ENCODE measurements around the gene TMEM234. TPM values are rescaled to one million over a fixed set of nuclear protein-coding genes. Genes with fewer than 3 reads are reported as not detected.

Gene TMEM234
- total and polyA plus RNA-seq, 2 of the 4 experiments (the other 2 are of a cell fraction), result 10.8 to 22.7 TPM

DNA sequence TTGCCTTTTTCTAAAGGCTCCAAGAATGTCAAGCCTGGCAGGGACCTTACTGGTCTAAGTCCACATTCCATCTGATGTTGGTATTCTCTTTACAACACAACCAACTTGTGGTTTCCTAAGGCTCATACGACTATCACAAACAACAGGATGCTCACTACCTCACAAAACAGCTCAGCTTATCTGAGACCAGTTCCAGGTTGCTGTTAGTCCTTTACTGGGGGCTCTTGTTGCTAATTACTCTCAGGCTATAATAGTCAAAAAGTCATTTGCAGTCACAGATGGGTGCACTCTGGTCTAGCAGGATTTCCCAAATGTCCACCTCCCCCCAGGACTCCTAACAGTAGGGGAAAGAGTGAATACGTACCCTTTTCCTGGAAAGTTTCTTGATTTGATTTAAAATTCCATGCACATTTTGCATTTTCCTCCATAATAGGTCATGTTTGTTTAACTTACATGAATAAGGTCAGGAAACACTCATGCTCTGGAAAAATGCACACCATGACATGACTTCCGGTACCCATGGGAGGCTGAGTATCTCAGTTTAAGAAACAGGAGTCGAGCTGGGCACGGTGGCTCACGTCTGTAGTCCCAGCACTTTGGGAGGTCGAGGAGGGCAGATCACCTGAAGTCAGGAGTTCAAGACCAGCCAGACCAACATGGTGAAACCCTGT lies 44.9 kb upstream of the TMEM234 start (continued):
- TF ChIP-seq, protein P1, sequence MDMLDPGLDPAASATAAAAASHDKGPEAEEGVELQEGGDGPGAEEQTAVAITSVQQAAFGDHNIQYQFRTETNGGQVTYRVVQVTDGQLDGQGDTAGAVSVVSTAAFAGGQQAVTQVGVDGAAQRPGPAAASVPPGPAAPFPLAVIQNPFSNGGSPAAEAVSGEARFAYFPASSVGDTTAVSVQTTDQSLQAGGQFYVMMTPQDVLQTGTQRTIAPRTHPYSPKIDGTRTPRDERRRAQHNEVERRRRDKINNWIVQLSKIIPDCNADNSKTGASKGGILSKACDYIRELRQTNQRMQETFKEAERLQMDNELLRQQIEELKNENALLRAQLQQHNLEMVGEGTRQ (IDR thresholded peaks at IDR 0.05; ENCODE audit: low read depth, low read length), result no peak

DNA sequence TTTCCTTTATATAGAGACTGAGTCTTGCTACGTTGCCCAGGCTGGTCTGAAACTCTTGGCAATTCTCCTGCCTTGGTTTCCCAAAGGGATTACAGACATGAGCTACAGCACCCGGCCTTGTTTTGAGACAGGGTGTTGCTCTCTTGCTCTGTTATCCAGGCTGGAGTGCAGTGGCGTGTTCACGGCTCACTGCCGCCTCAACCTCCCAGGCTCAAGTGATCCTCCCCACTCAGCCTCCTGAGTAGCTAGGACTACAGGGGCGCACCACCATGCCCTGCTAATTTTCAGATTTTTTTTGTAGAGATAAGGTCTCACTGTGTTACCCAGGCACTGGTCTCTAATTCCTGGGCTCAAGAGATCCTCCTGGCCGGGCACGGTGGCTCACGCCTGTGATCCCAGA lies 43.7 kb upstream of the TMEM234 start:
- H4K5ac ChIP-seq (ENCODE audit: low read depth, low read length), result no peak overlapping the region
- H4K91ac ChIP-seq (ENCODE audit: insufficient read depth, low read depth, low read length), result peak overlapping the region; percentile 68
- H3K4me3 ChIP-seq (ENCODE audit: insufficient read depth, low read depth, low read length), result no peak overlapping the region
- H3K9me3 ChIP-seq (ENCODE audit: control insufficient read depth, insufficient read depth, low read length), result no peaks in the 10 kb centered on the region
- dilution Hi-C loops (cut with HindIII; ENCODE audit: low sequenced_read_pairs, unreplicated experiment), result no loop called here
- no peak overlapping the region for H3K4me2 ChIP-seq (ENCODE audit: low read depth, low read length)
- BruUV-seq (replicated peaks), result no TSS peak
- TF ChIP-seq, protein P2, sequence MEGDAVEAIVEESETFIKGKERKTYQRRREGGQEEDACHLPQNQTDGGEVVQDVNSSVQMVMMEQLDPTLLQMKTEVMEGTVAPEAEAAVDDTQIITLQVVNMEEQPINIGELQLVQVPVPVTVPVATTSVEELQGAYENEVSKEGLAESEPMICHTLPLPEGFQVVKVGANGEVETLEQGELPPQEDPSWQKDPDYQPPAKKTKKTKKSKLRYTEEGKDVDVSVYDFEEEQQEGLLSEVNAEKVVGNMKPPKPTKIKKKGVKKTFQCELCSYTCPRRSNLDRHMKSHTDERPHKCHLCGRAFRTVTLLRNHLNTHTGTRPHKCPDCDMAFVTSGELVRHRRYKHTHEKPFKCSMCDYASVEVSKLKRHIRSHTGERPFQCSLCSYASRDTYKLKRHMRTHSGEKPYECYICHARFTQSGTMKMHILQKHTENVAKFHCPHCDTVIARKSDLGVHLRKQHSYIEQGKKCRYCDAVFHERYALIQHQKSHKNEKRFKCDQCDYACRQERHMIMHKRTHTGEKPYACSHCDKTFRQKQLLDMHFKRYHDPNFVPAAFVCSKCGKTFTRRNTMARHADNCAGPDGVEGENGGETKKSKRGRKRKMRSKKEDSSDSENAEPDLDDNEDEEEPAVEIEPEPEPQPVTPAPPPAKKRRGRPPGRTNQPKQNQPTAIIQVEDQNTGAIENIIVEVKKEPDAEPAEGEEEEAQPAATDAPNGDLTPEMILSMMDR (conservative IDR thresholded peaks at IDR 0.05; ENCODE audit: low read depth, low read length), result no peak
- TF ChIP-seq CHD1 (IDR thresholded peaks at IDR 0.05; ENCODE audit: low read depth, low read length), result no peak
- TF ChIP-seq, protein P3, sequence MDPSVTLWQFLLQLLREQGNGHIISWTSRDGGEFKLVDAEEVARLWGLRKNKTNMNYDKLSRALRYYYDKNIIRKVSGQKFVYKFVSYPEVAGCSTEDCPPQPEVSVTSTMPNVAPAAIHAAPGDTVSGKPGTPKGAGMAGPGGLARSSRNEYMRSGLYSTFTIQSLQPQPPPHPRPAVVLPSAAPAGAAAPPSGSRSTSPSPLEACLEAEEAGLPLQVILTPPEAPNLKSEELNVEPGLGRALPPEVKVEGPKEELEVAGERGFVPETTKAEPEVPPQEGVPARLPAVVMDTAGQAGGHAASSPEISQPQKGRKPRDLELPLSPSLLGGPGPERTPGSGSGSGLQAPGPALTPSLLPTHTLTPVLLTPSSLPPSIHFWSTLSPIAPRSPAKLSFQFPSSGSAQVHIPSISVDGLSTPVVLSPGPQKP (IDR thresholded peaks at IDR 0.05; ENCODE audit: borderline replicate concordance, low read depth, low read length), result no peak
- TF ChIP-seq MXI1 (IDR thresholded peaks at IDR 0.05; ENCODE audit: borderline replicate concordance, low read depth, low read length), result no peak
- TF ChIP-seq CEBPB (IDR thresholded peaks at IDR 0.05; ENCODE audit: low read depth, low read length), result no peak
- peak overlapping the region; percentile 37; the same call in 1 of the 2 replicates for H2BK20ac ChIP-seq (ENCODE audit: low read depth, low read length)
- H4K20me1 ChIP-seq (ENCODE audit: insufficient read depth, low read length), result no peaks in the 10 kb centered on the region
- H3K9ac ChIP-seq (ENCODE audit: low read depth, low read length), result no peak overlapping the region
- H2BK15ac ChIP-seq (ENCODE audit: low read depth, low read length), result peak overlapping the region; percentile 86; the same call in 2 of the 3 replicates
- no peaks in the 10 kb centered on the region for H3K36me3 ChIP-seq (ENCODE audit: control insufficient read depth, insufficient read depth, low read length)
- H3K56ac ChIP-seq (ENCODE audit: extremely low read depth, insufficient read depth, low read length), result no peak overlapping the region
- peak overlapping the region; percentile 61 for H2AK5ac ChIP-seq (ENCODE audit: low read depth, low read length)
- no peaks in the 10 kb centered on the region for H3K79me1 ChIP-seq (ENCODE audit: low read depth in 1 of 2, low read length in 2 of 2)
- peak overlapping the region; percentile 75 for H3K4ac ChIP-seq (ENCODE audit: low read depth, low read length)
- ATAC-seq (ENCODE audit: low read depth) (no peak), DNase-seq (no peak)
- no peak overlapping the region for H2AFZ ChIP-seq (replicated peaks; ENCODE audit: low read length, poor library complexity)
- WGBS, 2 experiments (ENCODE audit: extremely low coverage in 2 of 2, insufficient read length in 1 of 2), result 94% methylated on average over 5 of the region's 9 CpGs; no CpG with 5 or more reads in 1 of the 2 experiments
- ChIA-PET POLR2A (ENCODE audit: unreplicated experiment) (no interaction called here), CTCF (interaction anchor here (0.7 kb wide), 1 partner anchor 70 kb away, joined by 3 read pairs; the partner anchor contains the start of gene MARCKSL1)
- in situ Hi-C loops (cut with MboI; ENCODE audit: low sequenced_read_pairs), result no loop called here
- intact Hi-C loops (cut with micrococcal nuclease), result no loop called here
- H2BK5ac ChIP-seq (ENCODE audit: low read depth, low read length, poor library complexity, severe bottlenecking), result no peak overlapping the region
- H3K27ac ChIP-seq (ENCODE audit: insufficient read depth, low read length), result no peak overlapping the region
- H3K9me1 ChIP-seq (ENCODE audit: insufficient read depth, low read length), result peaks cover 9% of the 10 kb centered on the region; the same call in 1 of the 2 replicates
- no peaks in the 10 kb centered on the region for H3K27me3 ChIP-seq (ENCODE audit: control insufficient read depth, insufficient read depth, low read length)
- no peak overlapping the region for H3K14ac ChIP-seq (replicated peaks; ENCODE audit: low read depth, low read length)
- no peak overlapping the region for H3K23ac ChIP-seq (ENCODE audit: low read depth, low read length)
- peaks cover 8% of the 10 kb centered on the region for H3K4me1 ChIP-seq (ENCODE audit: control insufficient read depth, insufficient read depth, low read length)
- peak overlapping the region; percentile 61 for H2BK120ac ChIP-seq (ENCODE audit: low read depth, low read length)
- peak overlapping the region in 1 of 2 experiments; percentile 74; a peak in 1 of 4 replicates for H4K8ac ChIP-seq (ENCODE audit: low read depth in 2 of 2, low read length in 2 of 2)
- H2AK9ac ChIP-seq (replicated peaks; ENCODE audit: low read depth, low read length, poor library complexity), result no peak overlapping the region
- no peak overlapping the region for H3K18ac ChIP-seq (ENCODE audit: low read depth, low read length)
